HepG2 (cell line): ENCODE measurements around the gene CUL9. TPM values are rescaled to one million over a fixed set of nuclear protein-coding genes. Genes with fewer than 3 reads are reported as not detected.

Experiments
- BHLHE40 ChIP-seq: IDR thresholded peaks from 2 replicates; pipeline ENCODE4 v1.6.1; 2011; ENCODE audit warnings: low read length, improper control_type of control experiment
- CREB1 ChIP-seq, 2 experiments: fragments of 450-650 bp in 1 of 2; IDR thresholded peaks; 2 replicates each; pipeline ENCODE4 v1.6.1; 2016 to 2017; ENCODE audit warnings: control low read depth in 1 of 2, mild to moderate bottlenecking in 1 of 2, missing compliant biosample characterization in 1 of 2, missing genetic modification characterization in 1 of 2
- DMAP1 ChIP-seq: IDR thresholded peaks from 2 replicates; pipeline ENCODE4 v1.6.1; 2016
- FOXJ3 ChIP-seq: sonication (generic); formaldehyde crosslinking; IDR thresholded peaks from 2 replicates; pipeline ENCODE4 v1.4.0; 2020; ENCODE audit warnings: missing genetic modification reagents, mild to moderate bottlenecking, borderline replicate concordance
- FOXK1 ChIP-seq: sonication (generic); formaldehyde crosslinking; IDR thresholded peaks from 2 replicates; pipeline ENCODE4 v1.4.0; 2020; ENCODE audit warnings: low read depth, missing genetic modification reagents, borderline replicate concordance
- KLF9 ChIP-seq: IDR thresholded peaks from 2 replicates; pipeline ENCODE4 v1.6.1; 2016; ENCODE audit warnings: low read depth
- MEIS1 ChIP-seq: sonication (generic); formaldehyde crosslinking; IDR thresholded peaks from 2 replicates; pipeline ENCODE4 v1.9.0; 2021; ENCODE audit warnings: mild to moderate bottlenecking, missing genetic modification reagents, moderate library complexity, borderline replicate concordance
- NR0B2 ChIP-seq: sonication (generic); formaldehyde crosslinking; IDR thresholded peaks from 2 replicates; pipeline ENCODE4 v1.4.0; 2020; ENCODE audit warnings: mild to moderate bottlenecking, missing genetic modification reagents
- REPIN1 ChIP-seq: sonication (generic); formaldehyde crosslinking; IDR thresholded peaks from 2 replicates; pipeline ENCODE4 v1.8.0; 2022; ENCODE audit warnings: missing genetic modification reagents, low read depth, mild to moderate bottlenecking, borderline replicate concordance
- RFXANK ChIP-seq: IDR thresholded peaks from 2 replicates; pipeline ENCODE4 v1.6.1; 2016
- SMYD3 ChIP-seq: sonication (generic); formaldehyde crosslinking; IDR thresholded peaks from 2 replicates; pipeline ENCODE4 v1.8.1; 2023; ENCODE audit warnings: mild to moderate bottlenecking, missing genetic modification reagents
- TEAD2 ChIP-seq: sonication (generic); formaldehyde crosslinking; IDR thresholded peaks from 2 replicates; pipeline ENCODE4 v1.9.0; 2021; ENCODE audit warnings: missing genetic modification reagents
- ZBTB3 ChIP-seq: sonication (generic); formaldehyde crosslinking; IDR thresholded peaks from 2 replicates; pipeline ENCODE4 v1.4.0; 2020; ENCODE audit warnings: low read depth, mild to moderate bottlenecking, moderate library complexity, missing genetic modification reagents, borderline replicate concordance
- ZFX ChIP-seq: sonication (generic); formaldehyde crosslinking; IDR thresholded peaks from 2 replicates; pipeline ENCODE4 v1.4.0; 2020; ENCODE audit warnings: mild to moderate bottlenecking, low read depth, missing genetic modification reagents, moderate library complexity
- ZNF160 ChIP-seq: sonication (generic); formaldehyde crosslinking; IDR thresholded peaks from 2 replicates; pipeline ENCODE4 v1.8.0; 2022; ENCODE audit warnings: mild to moderate bottlenecking, inconsistent platforms, missing genetic modification reagents
- ZNF367 ChIP-seq: sonication (generic); formaldehyde crosslinking; IDR thresholded peaks from 2 replicates; pipeline ENCODE4 v1.4.0; 2020; ENCODE audit warnings: missing genetic modification reagents, borderline replicate concordance
- ZNF441 ChIP-seq: sonication (generic); formaldehyde crosslinking; IDR thresholded peaks from 2 replicates; pipeline ENCODE4 v1.7.0; 2021; ENCODE audit warnings: missing genetic modification reagents, borderline replicate concordance
- ZNF468 ChIP-seq: sonication (generic); formaldehyde crosslinking; IDR thresholded peaks from 2 replicates; pipeline ENCODE4 v1.8.0; 2022; ENCODE audit warnings: mild to moderate bottlenecking, moderate library complexity, missing genetic modification reagents
- ZNF503 ChIP-seq: sonication (generic); formaldehyde crosslinking; IDR thresholded peaks from 2 replicates; pipeline ENCODE4 v1.4.0; 2020; ENCODE audit warnings: missing genetic modification reagents
- ZNF512B ChIP-seq: sonication (generic); formaldehyde crosslinking; IDR thresholded peaks from 2 replicates; pipeline ENCODE4 v1.5.1; 2020; ENCODE audit warnings: missing genetic modification reagents, mild to moderate bottlenecking, borderline replicate concordance
- ZNF513 ChIP-seq: sonication (generic); formaldehyde crosslinking; conservative IDR thresholded peaks from 2 replicates; pipeline ENCODE4 v1.5.0; 2020; ENCODE audit warnings: missing genetic modification reagents
- ZNF556 ChIP-seq: sonication (generic); formaldehyde crosslinking; IDR thresholded peaks from 2 replicates; pipeline ENCODE4 v1.4.0; 2020; ENCODE audit warnings: mild to moderate bottlenecking, missing genetic modification reagents, borderline replicate concordance
- ZNF746 ChIP-seq: sonication (generic); formaldehyde crosslinking; IDR thresholded peaks from 2 replicates; pipeline ENCODE4 v1.8.0; 2022; ENCODE audit warnings: mild to moderate bottlenecking, missing genetic modification reagents
- polyA plus RNA-seq, 8 experiments: library from polyadenylated mRNA; depleted of rRNA in 3 of 8; stranded (reverse) in 7 of 8; unstranded in 1 of 8; fragments of >200 nt; fragmentation: Illumina TruSeq in 4 of 8; extraction: Trizol in 4 of 8; gene quantifications; 2 replicates each; pipeline versions ENCODE4 v1.2.1 to v1.2.3, GENCODE V29; 2011 to 2016; ENCODE audit warnings: low read depth in 4 of 8, missing spikeins in 1 of 8, mixed read lengths in 1 of 8; ENCODE audit not compliant: insufficient read depth in 1 of 8
- total RNA-seq, 5 experiments: library from RNA; depleted of rRNA; stranded (reverse); fragments of >200 nt; fragmentation: Illumina TruSeq; extraction: Trizol; gene quantifications; 2 replicates each; pipeline ENCODE4 v1.2.3, GENCODE V29; 2016; ENCODE audit warnings: low read depth in 1 of 5

CUL9 gene
- total and polyA plus RNA-seq, 2 of the 13 experiments (the other 11 are each of a cell fraction or from before 2014, with no cell fraction given), result 11.4 to 13.7 TPM

GRCh38 chr6:43170931-43171706 lies 10.9 kb upstream of the CUL9 start, which contains the start of gene SRF (continued):
- TF ChIP-seq ZNF503 (CRISPR knock-in tag), result 0 out of 2 replicates have a peak, but pooled peaks have one; percentile 57
- TF ChIP-seq ZNF160 (CRISPR knock-in tag), result peak; percentile 70; the same call in 1 of the 2 replicates
- TF ChIP-seq BHLHE40, result no peak
- 0 out of 2 replicates have a peak, but pooled peaks have one; percentile 8 for TF ChIP-seq TEAD2 (CRISPR knock-in tag)
- TF ChIP-seq ZBTB3, result 0 out of 2 replicates have a peak, but pooled peaks have one; percentile 8
- TF ChIP-seq FOXK1 (CRISPR knock-in tag), result peak; percentile 27; the same call in 1 of the 2 replicates
- peak; percentile 14; the same call in 1 of the 2 replicates for TF ChIP-seq ZNF746 (CRISPR knock-in tag)
- TF ChIP-seq NR0B2, result peak; percentile 38; the same call in 1 of the 2 replicates
- peak; percentile 75; the same call in 1 of the 2 replicates for TF ChIP-seq REPIN1 (CRISPR knock-in tag)
- no peak for TF ChIP-seq SMYD3 (CRISPR knock-in tag)
- no peak for TF ChIP-seq KLF9 (CRISPR knock-in tag)
- TF ChIP-seq CREB1 (IDR thresholded peaks at IDR 0.05), result peak; percentile 86
- peak; percentile 88 for TF ChIP-seq CREB1 (CRISPR knock-in tag; IDR thresholded peaks at IDR 0.05)
- no peak for TF ChIP-seq ZNF512B
- peak; percentile 54; the same call in 1 of the 2 replicates for TF ChIP-seq DMAP1 (CRISPR knock-in tag)
- TF ChIP-seq ZNF513 (CRISPR knock-in tag), result no peak
- peak; percentile 92; the same call in 1 of the 2 replicates for TF ChIP-seq MEIS1 (CRISPR knock-in tag)
- TF ChIP-seq ZNF367 (CRISPR knock-in tag), result peak; percentile 75; the same call in 1 of the 2 replicates
- TF ChIP-seq ZNF556 (CRISPR knock-in tag), result peak; percentile 74; the same call in 1 of the 2 replicates
- no peak for TF ChIP-seq RFXANK (CRISPR knock-in tag)
- peak; percentile 97 for TF ChIP-seq ZNF441 (CRISPR knock-in tag)
- peak; percentile 94 for TF ChIP-seq ZFX (CRISPR knock-in tag)
- no peak for TF ChIP-seq ZNF468 (CRISPR knock-in tag)
- TF ChIP-seq FOXJ3 (CRISPR knock-in tag), result no peak
